Eye (tissue), 1 donor: ENCODE data around the gene DCAF10.
"Not testable (repeated sequence)": the region's sequence is repeated elsewhere in the genome, so short reads cannot be mapped to it uniquely, and the experiment has no call there.

Source experiments
- DNase-seq: peaks from one replicate; pipeline ENCODE4 v3.0.0-alpha.2; 2015

Gene DCAF10

GRCh38 chr9:37800631-37801286 is at the start of gene DCAF10:
Gene DCAF10, plus strand, starts transcription at chr9:37800797. Its CDS starts 70 bp downstream, at chr9:37800867.
- peak; percentile 97 for DNase-seq

- no peak for DNase-seq
Observed at GRCh38 chr9:37751186-37751585, 49.4 kb upstream of the DCAF10 start.

- DNase-seq = not testable (repeated sequence)
Observed at GRCh38 chr9:37751704-37752103, 48.9 kb upstream of the DCAF10 start.

GRCh38 chr9:37752112-37752511 is 48.5 kb upstream of the DCAF10 start:
- not testable (repeated sequence) for DNase-seq

GRCh38 chr9:37752642-37753488 is 47.7 kb upstream of the DCAF10 start:
- no peak for DNase-seq

GRCh38 chr9:37753489-37754190 is 47.0 kb upstream of the DCAF10 start, which contains the start of gene TRMT10B:
Gene TRMT10B, plus strand, starts transcription at chr9:37753805. Its CDS starts 8,127 bp downstream, at chr9:37761932.
- DNase-seq = peak; percentile 91

- no peak for DNase-seq
Observed at GRCh38 chr9:37758747-37759146, 41.9 kb upstream of the DCAF10 start.

- DNase-seq = no peak
Observed at GRCh38 chr9:37760416-37761161, 40.0 kb upstream of the DCAF10 start.

GRCh38 chr9:37761511-37761910 is 39.1 kb upstream of the DCAF10 start:
- DNase-seq = no peak

- not testable (repeated sequence) for DNase-seq
Observed at GRCh38 chr9:37765263-37765662, 35.3 kb upstream of the DCAF10 start.

GRCh38 chr9:37769306-37769705 is 31.3 kb upstream of the DCAF10 start:
- no peak for DNase-seq

- DNase-seq = no peak
Observed at GRCh38 chr9:37769995-37770394, 30.6 kb upstream of the DCAF10 start.

GRCh38 chr9:37775216-37775919 is 25.2 kb upstream of the DCAF10 start:
- DNase-seq = no peak

GRCh38 chr9:37776328-37776727 is 24.3 kb upstream of the DCAF10 start:
- DNase-seq = no peak

- no peak for DNase-seq
Observed at GRCh38 chr9:37778534-37778933, 22.1 kb upstream of the DCAF10 start.

- DNase-seq = no peak
Observed at GRCh38 chr9:37784291-37784615, 16.3 kb upstream of the DCAF10 start.

- DNase-seq = peak; percentile 96
Observed at GRCh38 chr9:37784616-37785483, 15.7 kb upstream of the DCAF10 start, which contains the start of gene EXOSC3. Gene EXOSC3, minus strand, starts transcription at chr9:37785064. Its CDS starts 20 bp downstream, at chr9:37785044.

- DNase-seq = no peak
Observed at GRCh38 chr9:37787059-37787458, 13.5 kb upstream of the DCAF10 start.

- no peak for DNase-seq
Observed at GRCh38 chr9:37788332-37788731, 12.3 kb upstream of the DCAF10 start.

GRCh38 chr9:37790096-37790495 is 10.5 kb upstream of the DCAF10 start:
- DNase-seq = no peak

- no peak for DNase-seq
Observed at GRCh38 chr9:37792122-37792521, 8.5 kb upstream of the DCAF10 start.
